GM21423 (cell line): ENCODE measurements around the gene FLCN.

ENCODE experiments used
- ATAC-seq: cut with Tn5 transposase; IDR thresholded peaks from one replicate; pipeline ENCODE4 v1.9.1; 2021; ENCODE audit warnings: mild to moderate bottlenecking, moderate library complexity; ENCODE audit not compliant: unreplicated experiment

FLCN gene

DNA sequence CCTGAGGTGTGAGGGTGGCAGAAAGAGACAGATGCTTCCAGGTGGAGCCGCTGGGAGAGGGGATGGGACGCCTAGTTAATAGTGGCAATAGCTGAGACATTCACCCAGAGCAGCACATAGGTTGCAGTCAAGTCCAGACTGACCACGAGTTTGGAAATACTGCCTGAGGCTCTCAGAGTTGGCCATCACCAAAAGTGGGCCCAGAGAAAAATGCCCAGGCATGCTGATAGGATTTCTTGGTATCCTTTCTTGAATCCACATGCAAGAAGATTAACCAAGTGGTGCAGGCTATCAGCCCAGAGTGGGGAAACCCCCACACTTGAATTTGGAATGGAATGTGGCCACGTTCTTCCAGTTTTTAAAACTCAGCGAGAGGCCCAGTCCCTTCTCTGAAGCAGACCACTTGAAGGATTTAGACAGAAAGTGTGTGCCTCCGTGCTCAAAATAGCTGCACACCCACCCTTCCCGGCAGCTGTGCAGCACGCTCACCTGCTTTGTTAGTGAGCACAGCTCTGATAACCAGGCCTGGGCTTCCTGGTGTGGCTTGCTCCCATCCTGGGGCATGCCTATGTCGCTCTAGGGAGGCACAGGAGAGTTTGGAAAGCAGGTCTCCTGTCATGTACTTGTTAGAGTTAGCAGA, 66.5 kb downstream of the FLCN start:
- no peak for ATAC-seq

- ATAC-seq, result no peak
Measured at GRCh38 chr17:17169396-17169795, 67.6 kb downstream of the FLCN start.

GRCh38 chr17:17168401-17168800, 68.6 kb downstream of the FLCN start:
- ATAC-seq, result no peak

- no peak for ATAC-seq
Measured at GRCh38 chr17:17167986-17168385, 69.0 kb downstream of the FLCN start.

- ATAC-seq, result no peak
Measured at GRCh38 chr17:17167356-17167755, 69.6 kb downstream of the FLCN start.

- ATAC-seq, result no peak
Measured at GRCh38 chr17:17166446-17166845, 70.5 kb downstream of the FLCN start.

- ATAC-seq, result no peak
Measured at GRCh38 chr17:17165666-17166308, 71.2 kb downstream of the FLCN start.

DNA sequence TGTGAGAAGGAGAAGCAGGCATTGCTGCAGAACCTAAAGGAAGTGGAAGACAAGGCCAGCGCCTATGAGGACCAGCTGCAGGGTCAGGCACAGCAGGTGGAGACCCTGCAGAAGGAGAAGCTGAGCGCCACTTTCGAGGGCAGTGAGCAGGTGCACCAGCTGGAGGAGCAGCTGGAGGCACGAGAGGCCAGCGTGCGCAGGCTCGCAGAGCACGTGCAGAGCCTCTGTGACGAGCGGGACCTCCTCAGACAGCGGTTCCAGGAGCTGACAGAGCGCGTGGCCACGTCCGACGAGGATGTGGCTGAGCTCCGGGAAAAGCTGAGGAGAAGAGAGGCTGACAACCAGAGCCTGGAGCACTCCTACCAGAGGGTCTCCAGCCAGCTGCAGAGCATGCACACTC, 72.3 kb downstream of the FLCN start:
- no peak for ATAC-seq

- ATAC-seq, result no peak
Measured at GRCh38 chr17:17164156-17164555, 72.8 kb downstream of the FLCN start.
